HG03064 (cell line): ENCODE measurements around the gene CHID1.

Experiments
- ATAC-seq: cut with Tn5 transposase; IDR thresholded peaks from one replicate; pipeline ENCODE4 v1.9.1; 2021; ENCODE audit warnings: low read depth; ENCODE audit not compliant: unreplicated experiment

CHID1 gene

GRCh38 chr11:867856-868358 is 42.7 kb downstream of the CHID1 start:
- ATAC-seq, result no peak

GRCh38 chr11:866481-866880 is 44.1 kb downstream of the CHID1 start:
- no peak for ATAC-seq

GRCh38 chr11:865462-866430 is 44.9 kb downstream of the CHID1 start:
- ATAC-seq, result no peak

GRCh38 chr11:864898-865297 is 45.7 kb downstream of the CHID1 start:
- no peak for ATAC-seq

GRCh38 chr11:863910-864827 is 46.4 kb downstream of the CHID1 start:
- ATAC-seq, result no peak

- ATAC-seq, result no peak
Measured at GRCh38 chr11:863023-863909, 47.3 kb downstream of the CHID1 start.

- ATAC-seq, result no peak
Measured at GRCh38 chr11:862696-863022, 48.0 kb downstream of the CHID1 start.

GRCh38 chr11:862081-862661 is 48.4 kb downstream of the CHID1 start:
- ATAC-seq, result no peak

- ATAC-seq, result no peak
Measured at GRCh38 chr11:861105-861479, 49.5 kb downstream of the CHID1 start.

- no peak for ATAC-seq
Measured at GRCh38 chr11:860234-861104, 50.1 kb downstream of the CHID1 start.

- no peak for ATAC-seq
Measured at GRCh38 chr11:859394-860131, 51.0 kb downstream of the CHID1 start.

GRCh38 chr11:858762-859339 is 51.8 kb downstream of the CHID1 start:
- ATAC-seq, result no peak

GRCh38 chr11:858053-858761 is 52.4 kb downstream of the CHID1 start:
- no peak for ATAC-seq

- ATAC-seq, result no peak
Measured at GRCh38 chr11:856397-856796, 54.2 kb downstream of the CHID1 start.

GRCh38 chr11:855796-856195 is 54.8 kb downstream of the CHID1 start:
- ATAC-seq, result no peak

- ATAC-seq, result no peak
Measured at GRCh38 chr11:855330-855674, 55.3 kb downstream of the CHID1 start.

- ATAC-seq, result no peak
Measured at GRCh38 chr11:854601-855329, 55.8 kb downstream of the CHID1 start.
